ENCODE data around the gene SLC14A1. TPM values are rescaled to one million over a fixed set of nuclear protein-coding genes. Genes with fewer than 3 reads are reported as not detected.

Gene SLC14A1
- total and polyA plus RNA-seq, 2 donors (not counting 1 experiment from before 2014, with no cell fraction given): 5.8 to 6.4 TPM

DNA sequence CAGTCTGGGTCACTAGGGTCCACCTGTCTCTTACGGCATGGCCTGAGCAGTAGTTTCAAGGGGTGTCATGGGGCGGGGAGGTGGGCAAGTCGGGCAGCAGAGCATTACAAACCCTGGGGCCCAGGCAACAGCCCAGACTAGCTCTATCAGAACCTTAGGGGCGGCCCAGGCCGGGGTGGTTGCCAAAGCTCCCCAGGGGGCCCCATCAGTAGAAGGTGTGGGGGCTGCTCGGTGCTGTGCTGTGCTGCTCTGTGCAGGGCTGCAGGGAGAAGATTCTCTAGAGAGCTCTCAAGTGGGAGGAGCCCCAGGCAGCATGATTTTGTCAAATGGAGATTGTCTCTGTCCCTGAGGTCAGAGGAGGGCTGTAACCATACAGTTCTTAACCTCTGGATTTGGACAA is 36.4 kb upstream of the SLC14A1 start:
- peak overlapping the region; percentile 64 for H3K9ac ChIP-seq (ENCODE audit: low read length)
- intact Hi-C loops (cut with micrococcal nuclease): loop anchor here (1.0 to 5.0 kb wide), 5 partner anchors 22 to 485 kb away; partner anchors contain the start of genes ATP5F1A and EPG5
- ATAC-seq (ENCODE audit: low read depth) (peak; percentile 76), DNase-seq (no peak)
- H3K4me2 ChIP-seq (replicated peaks; ENCODE audit: low read depth, low read length, poor library complexity, severe bottlenecking): peak overlapping the region; percentile 88
- Mint-ChIP-seq H3K4me1 (peaks cover 45% of the 10 kb centered on the region), H3K27ac (peak overlapping the region; percentile 98), H3K27me3 (peaks cover under 1% of the 10 kb centered on the region), H3K4me3 (peak overlapping the region; percentile 87), H3K9me3 (ENCODE audit: insufficient read depth) (no peaks in the 10 kb centered on the region)
- ChIA-PET POLR2A (interaction anchor here (0.6 to 3.9 kb wide), 4 partner anchors 17 to 386 kb away, joined by 3 to 31 read pairs (median 4); no protein-coding TSS in a partner anchor), CTCF (interaction anchor here (0.7 to 22.4 kb wide), 10 partner anchors 9 to 386 kb away, joined by 3 to 317 read pairs (median 8); partner anchors contain the start of gene SLC14A1)
- WGBS (ENCODE audit: insufficient coverage): 10% methylated on average over 6 of the region's 6 CpGs
- no peaks in the 10 kb centered on the region for H3K27me3 ChIP-seq (replicated peaks in 1 of 4; ENCODE audit: control extremely low read depth in 1 of 4, control insufficient read depth in 3 of 4, insufficient read depth in 4 of 4, low read length in 3 of 4)
- H3K27ac ChIP-seq (ENCODE audit: low read length in 2 of 2): peak overlapping the region; percentile 78 to 80
- TF ChIP-seq CTCF (IDR thresholded peaks at IDR 0.05) (no peak), EZH2 (IDR thresholded peaks at IDR 0.05; ENCODE audit: borderline replicate concordance, insufficient read depth, low read depth, low read length, poor library complexity, severe bottlenecking) (no peak)
- no peaks in the 10 kb centered on the region for H3K9me3 ChIP-seq (ENCODE audit: control extremely low read depth in 1 of 3, control insufficient read depth in 2 of 3, insufficient read depth in 1 of 3, low read length in 2 of 3)
- no peaks in the 10 kb centered on the region for H4K20me1 ChIP-seq (ENCODE audit: control insufficient read depth, insufficient read depth, low read length, poor library complexity, severe bottlenecking)
- H3K4me1 ChIP-seq (ENCODE audit: control insufficient read depth in 2 of 2, insufficient read depth in 2 of 2, low read length in 2 of 2): peaks cover 34 to 51% of the 10 kb centered on the region in 2 donors
- peak overlapping the region in 4 of 5 experiments; percentile 30 to 57 (median 49) for H3K4me3 ChIP-seq (ENCODE audit: control extremely low read depth in 1 of 5, extremely low read depth in 1 of 5, insufficient read depth in 1 of 5, low read depth in 2 of 5, low read length in 4 of 5)
- no peaks in the 10 kb centered on the region for H3K79me2 ChIP-seq (ENCODE audit: control insufficient read depth, insufficient read depth, low read length)
- peaks cover 0 to 4% of the 10 kb centered on the region in 2 experiments for H3K36me3 ChIP-seq (replicated peaks in 1 of 2; ENCODE audit: control extremely low read depth in 1 of 2, control insufficient read depth in 1 of 2, extremely low read depth in 1 of 2, insufficient read depth in 2 of 2, low read length in 1 of 2)
- peak overlapping the region; percentile 84 for H2AFZ ChIP-seq (ENCODE audit: insufficient read depth, low read depth, low read length, poor library complexity, severe bottlenecking)

- WGBS (ENCODE audit: insufficient coverage): 57% methylated on average over 3 of the region's 4 CpGs
- no peak for TF ChIP-seq CTCF (IDR thresholded peaks at IDR 0.05)
- no peak for TF ChIP-seq EZH2 (IDR thresholded peaks at IDR 0.05; ENCODE audit: borderline replicate concordance, insufficient read depth, low read depth, low read length, poor library complexity, severe bottlenecking)
- no peaks in the 10 kb centered on the region for H3K27me3 ChIP-seq (replicated peaks in 1 of 4; ENCODE audit: control extremely low read depth in 1 of 4, control insufficient read depth in 3 of 4, insufficient read depth in 4 of 4, low read length in 3 of 4)
- Mint-ChIP-seq H3K4me1 (peaks cover 45% of the 10 kb centered on the region), H3K9me3 (ENCODE audit: insufficient read depth) (no peaks in the 10 kb centered on the region), H3K27ac (peak overlapping the region; percentile 98), H3K27me3 (peaks cover 3% of the 10 kb centered on the region), H3K4me3 (peak overlapping the region; percentile 87)
- intact Hi-C loops (cut with micrococcal nuclease): loop anchor here (5.0 kb wide), 1 partner anchor 484 kb away; a partner anchor contains a TSS
- ATAC-seq (ENCODE audit: low read depth): no peak
- H3K9ac ChIP-seq (ENCODE audit: low read length): peak overlapping the region; percentile 64
- H4K20me1 ChIP-seq (ENCODE audit: control insufficient read depth, insufficient read depth, low read length, poor library complexity, severe bottlenecking): no peaks in the 10 kb centered on the region
- CTCF ChIA-PET: interaction anchor here (0.7 to 22.4 kb wide), 8 partner anchors 10 to 385 kb away, joined by 3 to 317 read pairs (median 14); partner anchors contain the start of gene SLC14A1
- no peaks in the 10 kb centered on the region for H3K9me3 ChIP-seq (ENCODE audit: control extremely low read depth in 1 of 3, control insufficient read depth in 2 of 3, insufficient read depth in 1 of 3, low read length in 2 of 3)
- peaks cover 0 to 4% of the 10 kb centered on the region in 2 experiments for H3K36me3 ChIP-seq (replicated peaks in 1 of 2; ENCODE audit: control extremely low read depth in 1 of 2, control insufficient read depth in 1 of 2, extremely low read depth in 1 of 2, insufficient read depth in 2 of 2, low read length in 1 of 2)
- peak; percentile 31 for DNase-seq
- peaks cover 34 to 51% of the 10 kb centered on the region in 2 donors for H3K4me1 ChIP-seq (ENCODE audit: control insufficient read depth in 2 of 2, insufficient read depth in 2 of 2, low read length in 2 of 2)
- POLR2A ChIA-PET: interaction anchor here (1.1 to 3.9 kb wide), 2 partner anchors 22 to 386 kb away, joined by 4 to 31 read pairs; no protein-coding TSS in a partner anchor
- peak overlapping the region; percentile 78 to 80 for H3K27ac ChIP-seq (ENCODE audit: low read length in 2 of 2)
- peak overlapping the region; percentile 88 for H3K4me2 ChIP-seq (replicated peaks; ENCODE audit: low read depth, low read length, poor library complexity, severe bottlenecking)
- H2AFZ ChIP-seq (ENCODE audit: insufficient read depth, low read depth, low read length, poor library complexity, severe bottlenecking): peak overlapping the region; percentile 84
- H3K79me2 ChIP-seq (ENCODE audit: control insufficient read depth, insufficient read depth, low read length): no peaks in the 10 kb centered on the region
- H3K4me3 ChIP-seq (ENCODE audit: control extremely low read depth in 1 of 5, extremely low read depth in 1 of 5, insufficient read depth in 1 of 5, low read depth in 2 of 5, low read length in 4 of 5): peak overlapping the region in 3 of 5 experiments; percentile 30 to 57 (median 56)
Measured at GRCh38 chr18:45688113-45688512, 35.9 kb upstream of the SLC14A1 start.
